ENCODE results near the gene DNAH3. TPM values are rescaled to one million over a fixed set of nuclear protein-coding genes. Genes with fewer than 3 reads are reported as not detected.
"Not testable (repeated sequence)": the region's sequence is repeated elsewhere in the genome, so short reads cannot be mapped to it uniquely, and the experiment has no call there.

Gene DNAH3, protein sequence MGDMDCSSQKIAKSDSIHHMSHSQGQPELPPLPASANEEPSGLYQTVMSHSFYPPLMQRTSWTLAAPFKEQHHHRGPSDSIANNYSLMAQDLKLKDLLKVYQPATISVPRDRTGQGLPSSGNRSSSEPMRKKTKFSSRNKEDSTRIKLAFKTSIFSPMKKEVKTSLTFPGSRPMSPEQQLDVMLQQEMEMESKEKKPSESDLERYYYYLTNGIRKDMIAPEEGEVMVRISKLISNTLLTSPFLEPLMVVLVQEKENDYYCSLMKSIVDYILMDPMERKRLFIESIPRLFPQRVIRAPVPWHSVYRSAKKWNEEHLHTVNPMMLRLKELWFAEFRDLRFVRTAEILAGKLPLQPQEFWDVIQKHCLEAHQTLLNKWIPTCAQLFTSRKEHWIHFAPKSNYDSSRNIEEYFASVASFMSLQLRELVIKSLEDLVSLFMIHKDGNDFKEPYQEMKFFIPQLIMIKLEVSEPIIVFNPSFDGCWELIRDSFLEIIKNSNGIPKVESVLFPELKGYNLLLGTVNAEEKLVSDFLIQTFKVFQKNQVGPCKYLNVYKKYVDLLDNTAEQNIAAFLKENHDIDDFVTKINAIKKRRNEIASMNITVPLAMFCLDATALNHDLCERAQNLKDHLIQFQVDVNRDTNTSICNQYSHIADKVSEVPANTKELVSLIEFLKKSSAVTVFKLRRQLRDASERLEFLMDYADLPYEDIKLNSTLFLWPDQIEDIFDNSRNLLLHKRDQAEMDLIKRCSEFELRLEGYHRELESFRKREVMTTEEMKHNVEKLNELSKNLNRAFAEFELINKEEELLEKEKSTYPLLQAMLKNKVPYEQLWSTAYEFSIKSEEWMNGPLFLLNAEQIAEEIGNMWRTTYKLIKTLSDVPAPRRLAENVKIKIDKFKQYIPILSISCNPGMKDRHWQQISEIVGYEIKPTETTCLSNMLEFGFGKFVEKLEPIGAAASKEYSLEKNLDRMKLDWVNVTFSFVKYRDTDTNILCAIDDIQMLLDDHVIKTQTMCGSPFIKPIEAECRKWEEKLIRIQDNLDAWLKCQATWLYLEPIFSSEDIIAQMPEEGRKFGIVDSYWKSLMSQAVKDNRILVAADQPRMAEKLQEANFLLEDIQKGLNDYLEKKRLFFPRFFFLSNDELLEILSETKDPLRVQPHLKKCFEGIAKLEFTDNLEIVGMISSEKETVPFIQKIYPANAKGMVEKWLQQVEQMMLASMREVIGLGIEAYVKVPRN (N-terminal part only)
- total RNA-seq = 0.09 TPM
- polyA plus RNA-seq = 0.30 TPM
- long read RNA-seq, donor 1 = 0 reads
- long read RNA-seq, donor 2 = 0 reads
- long read RNA-seq, donor 3 = 0 reads
- long read RNA-seq, donor 4 = 0 reads
- long read RNA-seq, donor 5 = 0 reads
- long read RNA-seq, donor 6, partial matches to known transcripts = 8 of 8 reads
- long read RNA-seq, donor 6, other reads (novel, unspliced or antisense) = 0 of 8 reads
- long read RNA-seq, donor 7, partial matches to known transcripts = 39 of 70 reads
- long read RNA-seq, donor 7, other reads (novel, unspliced or antisense) = 31 of 70 reads
- long read RNA-seq, donor 8 = 0 reads
- long read RNA-seq, donor 9 = 0 reads
- long read RNA-seq, donor 10 = 0 reads

DNA sequence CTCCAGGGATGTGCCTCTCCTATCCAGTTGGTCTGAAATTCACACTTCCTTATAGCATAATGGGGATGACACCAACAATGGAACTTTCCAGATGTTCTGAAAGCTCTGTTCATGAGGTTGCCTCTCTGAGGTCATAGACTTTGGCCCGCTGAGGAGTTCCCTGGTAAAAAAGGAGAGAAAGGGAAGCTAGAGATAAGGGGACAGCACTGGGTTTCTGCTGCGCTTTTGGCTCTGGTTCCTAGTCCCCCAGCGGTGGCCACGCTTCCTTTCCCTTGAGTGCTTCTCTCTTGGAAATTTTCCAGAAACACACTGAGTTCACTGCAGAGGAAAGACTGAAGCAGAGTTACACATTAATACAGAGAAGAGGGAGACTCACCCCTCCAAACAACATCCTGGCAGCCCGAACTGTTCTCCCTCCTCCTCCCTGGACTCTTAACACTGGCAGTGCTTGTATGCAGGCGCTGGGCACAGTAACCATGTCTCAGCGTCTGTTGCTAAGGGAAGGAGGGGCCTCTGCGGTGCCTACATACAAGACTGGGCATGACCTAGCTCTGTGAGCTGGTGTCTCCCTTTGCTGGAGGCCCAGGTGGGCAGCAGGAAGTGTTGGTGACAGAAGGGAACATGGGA, at the start of gene DNAH3:
Gene DNAH3 (minus strand): TSS at position 472 of the 627 bp plus-strand sequence. CDS start 527 bp downstream, outside the sequence.
- H3K9me3 ChIP-seq (ENCODE audit: control insufficient read depth in 2 of 2, insufficient read depth in 1 of 2, low read length in 1 of 2) = no peaks in the 10 kb centered on the region
- no peak for DNase-seq (ENCODE audit: low read depth in 6 of 9, low spot score in 9 of 9)
- no peak within 1 kb of the TSS for H3K4me3 ChIP-seq (ENCODE audit: low read length in 2 of 2)
- H3K4me1 ChIP-seq (ENCODE audit: control insufficient read depth in 2 of 2, insufficient read depth in 2 of 2, low read length in 2 of 2) = no peaks in the 10 kb centered on the region
- H3K36me3 ChIP-seq (ENCODE audit: control insufficient read depth in 2 of 2, insufficient read depth in 2 of 2, low read length in 1 of 2) = no peaks in the 10 kb centered on the region
- 10% methylated on average over 8 of the region's 8 CpGs for WGBS
- H3K27ac ChIP-seq (ENCODE audit: low read depth in 1 of 2, low read length in 1 of 2) = no peak within 1 kb of the TSS
- H3K27me3 ChIP-seq (ENCODE audit: control insufficient read depth in 2 of 2, insufficient read depth in 1 of 2, low read length in 1 of 2) = no peaks in the 10 kb centered on the region

DNA sequence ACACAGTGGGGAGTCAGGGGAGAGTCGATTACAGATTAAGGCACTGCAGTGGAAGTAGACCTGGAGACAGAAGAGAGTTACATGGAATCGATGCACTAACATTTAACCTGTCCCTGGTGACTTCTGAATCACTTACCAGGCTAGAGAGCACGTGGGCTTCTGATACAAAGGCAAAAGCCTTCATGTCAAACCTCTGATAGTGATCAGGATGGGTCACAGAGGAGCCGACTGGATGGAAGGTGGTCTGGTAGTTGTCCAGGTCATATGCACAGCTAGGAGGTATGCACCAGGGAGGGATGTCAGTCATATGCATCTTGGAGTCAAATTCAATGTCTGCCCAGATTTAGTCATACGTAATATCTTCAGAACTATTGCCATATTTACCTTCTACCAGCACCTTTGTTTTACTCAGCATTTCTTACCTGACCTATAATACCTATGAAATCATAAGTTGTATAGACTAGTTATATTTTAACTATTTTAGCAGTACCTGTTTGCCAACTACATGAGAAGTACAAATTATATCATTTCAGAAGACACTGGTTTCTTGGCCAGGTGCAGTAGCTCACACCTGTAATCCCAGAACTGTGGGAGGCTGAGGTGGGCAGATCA, 49.1 kb upstream of the DNAH3 start:
- Histone ChIP-seq H3K27me3 (ENCODE audit: control insufficient read depth in 2 of 2, insufficient read depth in 1 of 2, low read length in 1 of 2) (no peaks in the 10 kb centered on the region), H3K36me3 (ENCODE audit: control insufficient read depth in 2 of 2, insufficient read depth in 2 of 2, low read length in 1 of 2) (no peaks in the 10 kb centered on the region), H3K4me3 (ENCODE audit: low read length in 2 of 2) (no peak overlapping the region), H3K4me1 (ENCODE audit: control insufficient read depth in 2 of 2, insufficient read depth in 2 of 2, low read length in 2 of 2) (no peaks in the 10 kb centered on the region), H3K27ac (ENCODE audit: low read depth in 1 of 2, low read length in 1 of 2) (no peak overlapping the region), H3K9me3 (ENCODE audit: control insufficient read depth in 2 of 2, insufficient read depth in 1 of 2, low read length in 1 of 2) (no peaks in the 10 kb centered on the region)
- 91% methylated on average over 5 of the region's 5 CpGs for WGBS
- DNase-seq (ENCODE audit: low read depth in 6 of 9, low spot score in 9 of 9) = no peak

DNA sequence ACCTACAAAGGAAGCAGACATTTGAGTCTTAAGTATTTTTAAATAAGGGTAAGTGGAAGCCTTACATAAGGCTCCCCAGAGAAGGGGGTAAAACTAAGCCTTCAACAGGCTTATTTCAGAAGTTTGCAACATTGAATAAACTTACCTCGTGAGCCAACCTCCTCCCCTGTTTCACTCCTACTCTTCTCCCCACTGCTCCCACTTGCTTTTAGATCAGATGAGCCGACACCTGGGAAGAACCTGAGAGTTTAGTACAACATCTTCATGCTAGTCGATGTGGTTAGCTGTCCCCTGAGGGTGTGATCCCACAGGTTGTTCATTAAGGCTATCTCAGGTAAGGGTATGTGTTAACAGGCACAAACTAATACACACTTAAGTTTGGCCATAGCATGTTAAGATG, 47.0 kb upstream of the DNAH3 start:
- Histone ChIP-seq H3K27me3 (ENCODE audit: control insufficient read depth in 2 of 2, insufficient read depth in 1 of 2, low read length in 1 of 2) (no peaks in the 10 kb centered on the region), H3K36me3 (ENCODE audit: control insufficient read depth in 2 of 2, insufficient read depth in 2 of 2, low read length in 1 of 2) (no peaks in the 10 kb centered on the region)
- WGBS = 88% methylated on average over 3 of the region's 3 CpGs

DNA sequence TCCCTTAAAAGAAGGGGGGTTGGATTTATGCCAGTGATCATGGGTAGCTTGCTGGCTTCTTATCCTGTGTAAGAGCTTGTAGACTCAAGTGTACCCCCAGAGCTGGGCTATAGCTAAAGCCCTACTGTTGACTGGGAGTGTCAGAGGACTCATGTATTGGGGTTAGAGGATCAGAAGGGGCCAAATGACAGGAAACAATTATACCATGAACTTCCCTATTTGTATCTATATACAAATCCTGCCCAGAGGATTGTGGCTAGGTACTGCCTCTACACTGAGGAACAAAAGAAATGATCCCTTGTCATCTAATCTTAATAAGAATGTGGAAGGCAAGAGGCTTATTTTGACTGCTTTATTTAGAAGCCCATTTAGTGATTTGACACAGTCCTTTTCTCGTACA, 46.5 kb upstream of the DNAH3 start:
- WGBS = 39% methylated on average over 1 of the region's 1 CpG

More for the DNA sequence above, 47.0 kb upstream of the DNAH3 start:
- Histone ChIP-seq H3K9me3 (ENCODE audit: control insufficient read depth in 2 of 2, insufficient read depth in 1 of 2, low read length in 1 of 2) (no peaks in the 10 kb centered on the region), H3K4me3 (ENCODE audit: low read length in 2 of 2) (no peak overlapping the region), H3K27ac (ENCODE audit: low read depth in 1 of 2, low read length in 1 of 2) (no peak overlapping the region), H3K4me1 (ENCODE audit: control insufficient read depth in 2 of 2, insufficient read depth in 2 of 2, low read length in 2 of 2) (no peaks in the 10 kb centered on the region)
- DNase-seq (ENCODE audit: low read depth in 6 of 9, low spot score in 9 of 9) = no peak

DNA sequence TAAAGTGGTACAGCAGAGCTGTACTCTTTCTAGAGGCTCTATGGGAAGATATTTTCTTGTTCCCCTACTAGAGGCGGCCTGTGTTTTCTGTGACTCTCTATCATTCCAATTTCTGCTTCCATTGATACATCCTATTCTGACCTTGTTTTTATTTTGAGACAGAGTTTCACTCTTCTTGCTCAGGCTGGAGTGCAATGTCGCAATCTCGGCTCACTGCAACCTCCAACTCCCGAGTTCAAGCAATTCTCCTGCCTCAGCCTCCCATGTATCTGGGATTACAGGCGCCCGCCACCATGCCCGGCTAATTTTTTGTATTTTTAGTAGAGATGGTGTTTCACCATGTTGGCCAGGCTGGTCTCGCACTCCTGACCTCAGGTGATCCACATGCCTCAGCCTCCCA, 44.7 kb upstream of the DNAH3 start:
- 96% methylated on average over 8 of the region's 8 CpGs for WGBS
- not testable (repeated sequence) for H3K36me3 ChIP-seq (ENCODE audit: control insufficient read depth in 2 of 2, insufficient read depth in 2 of 2, low read length in 1 of 2); H3K4me1 ChIP-seq (ENCODE audit: control insufficient read depth in 2 of 2, insufficient read depth in 2 of 2, low read length in 2 of 2); H3K27me3 ChIP-seq (ENCODE audit: control insufficient read depth in 2 of 2, insufficient read depth in 1 of 2, low read length in 1 of 2); DNase-seq (ENCODE audit: low read depth in 6 of 9, low spot score in 9 of 9); H3K9me3 ChIP-seq (ENCODE audit: control insufficient read depth in 2 of 2, insufficient read depth in 1 of 2, low read length in 1 of 2); H3K4me3 ChIP-seq (ENCODE audit: low read length in 2 of 2); H3K27ac ChIP-seq (ENCODE audit: low read depth in 1 of 2, low read length in 1 of 2)

More for the DNA sequence above, 46.5 kb upstream of the DNAH3 start:
- Histone ChIP-seq H3K27ac (ENCODE audit: low read depth in 1 of 2, low read length in 1 of 2) (no peak overlapping the region), H3K4me1 (ENCODE audit: control insufficient read depth in 2 of 2, insufficient read depth in 2 of 2, low read length in 2 of 2) (no peaks in the 10 kb centered on the region), H3K36me3 (ENCODE audit: control insufficient read depth in 2 of 2, insufficient read depth in 2 of 2, low read length in 1 of 2) (no peaks in the 10 kb centered on the region), H3K27me3 (ENCODE audit: control insufficient read depth in 2 of 2, insufficient read depth in 1 of 2, low read length in 1 of 2) (no peaks in the 10 kb centered on the region), H3K9me3 (ENCODE audit: control insufficient read depth in 2 of 2, insufficient read depth in 1 of 2, low read length in 1 of 2) (no peaks in the 10 kb centered on the region), H3K4me3 (ENCODE audit: low read length in 2 of 2) (no peak overlapping the region)
- DNase-seq (ENCODE audit: low read depth in 6 of 9, low spot score in 9 of 9) = no peak

DNA sequence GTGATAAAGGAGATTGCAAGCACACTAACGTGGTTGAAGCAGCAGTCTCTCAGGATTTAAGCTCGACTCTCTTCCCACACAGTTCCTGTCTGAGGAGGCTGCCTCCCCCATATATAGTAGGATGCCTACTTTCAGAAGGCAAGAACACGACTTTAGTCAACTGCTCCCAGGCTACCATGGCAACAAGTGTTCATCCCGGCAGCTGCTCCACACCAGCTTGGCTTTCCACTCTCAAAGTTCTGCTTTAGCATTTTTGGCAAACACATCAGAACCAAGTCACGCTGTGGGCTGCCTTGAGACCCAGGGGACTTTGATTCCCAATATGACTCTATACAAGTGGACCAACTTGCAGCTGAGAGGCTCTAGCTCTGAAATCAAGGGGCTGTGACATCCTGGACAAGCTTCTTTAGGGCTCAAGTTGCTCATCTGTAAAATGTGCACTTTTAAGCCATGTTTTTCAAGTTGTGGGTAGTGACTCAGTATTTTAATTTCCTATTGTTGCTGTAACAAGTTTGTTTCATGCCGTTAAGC, 44.2 kb upstream of the DNAH3 start:
- no peak for DNase-seq (ENCODE audit: low read depth in 6 of 9, low spot score in 9 of 9)
- Histone ChIP-seq H3K27me3 (ENCODE audit: control insufficient read depth in 2 of 2, insufficient read depth in 1 of 2, low read length in 1 of 2) (no peaks in the 10 kb centered on the region), H3K27ac (ENCODE audit: low read depth in 1 of 2, low read length in 1 of 2) (no peak overlapping the region), H3K9me3 (ENCODE audit: control insufficient read depth in 2 of 2, insufficient read depth in 1 of 2, low read length in 1 of 2) (no peaks in the 10 kb centered on the region), H3K4me3 (ENCODE audit: low read length in 2 of 2) (no peak overlapping the region), H3K36me3 (ENCODE audit: control insufficient read depth in 2 of 2, insufficient read depth in 2 of 2, low read length in 1 of 2) (no peaks in the 10 kb centered on the region), H3K4me1 (ENCODE audit: control insufficient read depth in 2 of 2, insufficient read depth in 2 of 2, low read length in 2 of 2) (no peaks in the 10 kb centered on the region)
- WGBS = 71% methylated on average over 6 of the region's 6 CpGs

DNA sequence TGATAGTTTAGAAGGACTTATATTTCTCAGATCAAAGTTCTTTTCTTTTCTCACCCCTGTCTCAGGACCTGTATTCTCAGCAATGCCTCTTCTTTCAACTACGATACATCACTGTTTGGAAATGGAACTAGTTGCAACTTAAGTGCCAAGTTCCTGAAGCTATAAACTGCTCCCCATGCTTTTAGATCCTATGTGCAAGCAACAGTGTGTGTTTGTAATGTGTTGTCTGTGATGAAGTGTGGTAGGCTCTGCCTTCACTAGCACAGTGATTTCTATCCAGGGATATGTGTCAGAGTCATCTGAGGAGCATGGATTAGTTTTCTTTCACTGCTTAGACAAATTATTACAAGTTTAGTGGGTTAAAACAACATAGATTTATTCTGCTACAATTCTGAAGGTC, 42.3 kb upstream of the DNAH3 start:
- H3K36me3 ChIP-seq (ENCODE audit: control insufficient read depth in 2 of 2, insufficient read depth in 2 of 2, low read length in 1 of 2) = no peaks in the 10 kb centered on the region
- no peaks in the 10 kb centered on the region for H3K9me3 ChIP-seq (ENCODE audit: control insufficient read depth in 2 of 2, insufficient read depth in 1 of 2, low read length in 1 of 2)
- no peaks in the 10 kb centered on the region for H3K27me3 ChIP-seq (ENCODE audit: control insufficient read depth in 2 of 2, insufficient read depth in 1 of 2, low read length in 1 of 2)
- no peaks in the 10 kb centered on the region for H3K4me1 ChIP-seq (ENCODE audit: control insufficient read depth in 2 of 2, insufficient read depth in 2 of 2, low read length in 2 of 2)
- no peak for DNase-seq (ENCODE audit: low read depth in 6 of 9, low spot score in 9 of 9)
- WGBS = 92% methylated on average over 1 of the region's 1 CpG
- H3K27ac ChIP-seq (ENCODE audit: low read depth in 1 of 2, low read length in 1 of 2) = no peak overlapping the region
- no peak overlapping the region for H3K4me3 ChIP-seq (ENCODE audit: low read length in 2 of 2)

DNA sequence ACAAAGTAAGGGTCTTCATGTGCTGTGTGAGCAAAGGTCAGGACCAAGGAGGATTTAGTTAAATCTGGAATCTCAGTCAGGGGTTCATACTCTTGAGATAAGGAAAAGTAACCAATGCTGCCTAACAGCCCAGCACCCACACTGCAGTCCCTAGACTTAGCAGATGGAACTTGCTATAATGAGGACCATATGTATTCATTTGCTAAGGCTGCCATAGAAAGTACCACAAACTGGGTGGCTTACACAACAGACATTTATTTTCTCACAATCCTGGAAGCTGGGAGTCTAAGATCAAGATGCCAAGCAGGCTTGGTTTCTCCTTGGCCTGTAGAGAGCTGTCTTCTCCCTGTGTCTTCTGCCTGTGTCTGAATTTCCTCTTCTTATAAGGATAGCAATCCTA, 40.0 kb upstream of the DNAH3 start:
- Histone ChIP-seq H3K4me3 (ENCODE audit: low read length in 2 of 2) (no peak overlapping the region), H3K27ac (ENCODE audit: low read depth in 1 of 2, low read length in 1 of 2) (no peak overlapping the region), H3K36me3 (ENCODE audit: control insufficient read depth in 2 of 2, insufficient read depth in 2 of 2, low read length in 1 of 2) (no peaks in the 10 kb centered on the region), H3K9me3 (ENCODE audit: control insufficient read depth in 2 of 2, insufficient read depth in 1 of 2, low read length in 1 of 2) (no peaks in the 10 kb centered on the region), H3K27me3 (ENCODE audit: control insufficient read depth in 2 of 2, insufficient read depth in 1 of 2, low read length in 1 of 2) (no peaks in the 10 kb centered on the region), H3K4me1 (ENCODE audit: control insufficient read depth in 2 of 2, insufficient read depth in 2 of 2, low read length in 2 of 2) (no peaks in the 10 kb centered on the region)
- DNase-seq (ENCODE audit: low read depth in 6 of 9, low spot score in 9 of 9) = no peak
